C4-2B (cell line): ENCODE data around the gene MYLK4.

Experiments
- ZFX ChIP-seq: fragments of 450-650 bp; IDR thresholded peaks from 2 replicates; pipeline ENCODE4 v1.6.1; 2017
- TF ChIP-seq, protein P1 (sequence below): fragments of 450-650 bp; conservative IDR thresholded peaks from 2 replicates; pipeline ENCODE4 v1.5.1; 2017; ENCODE audit warnings: mild to moderate bottlenecking

GRCh38 chr6:2714111-2714895 lies 36.4 kb downstream of the MYLK4 start:
- TF ChIP-seq, protein P1, sequence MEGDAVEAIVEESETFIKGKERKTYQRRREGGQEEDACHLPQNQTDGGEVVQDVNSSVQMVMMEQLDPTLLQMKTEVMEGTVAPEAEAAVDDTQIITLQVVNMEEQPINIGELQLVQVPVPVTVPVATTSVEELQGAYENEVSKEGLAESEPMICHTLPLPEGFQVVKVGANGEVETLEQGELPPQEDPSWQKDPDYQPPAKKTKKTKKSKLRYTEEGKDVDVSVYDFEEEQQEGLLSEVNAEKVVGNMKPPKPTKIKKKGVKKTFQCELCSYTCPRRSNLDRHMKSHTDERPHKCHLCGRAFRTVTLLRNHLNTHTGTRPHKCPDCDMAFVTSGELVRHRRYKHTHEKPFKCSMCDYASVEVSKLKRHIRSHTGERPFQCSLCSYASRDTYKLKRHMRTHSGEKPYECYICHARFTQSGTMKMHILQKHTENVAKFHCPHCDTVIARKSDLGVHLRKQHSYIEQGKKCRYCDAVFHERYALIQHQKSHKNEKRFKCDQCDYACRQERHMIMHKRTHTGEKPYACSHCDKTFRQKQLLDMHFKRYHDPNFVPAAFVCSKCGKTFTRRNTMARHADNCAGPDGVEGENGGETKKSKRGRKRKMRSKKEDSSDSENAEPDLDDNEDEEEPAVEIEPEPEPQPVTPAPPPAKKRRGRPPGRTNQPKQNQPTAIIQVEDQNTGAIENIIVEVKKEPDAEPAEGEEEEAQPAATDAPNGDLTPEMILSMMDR = no peak; the same call in 1 of the 2 replicates
- no peak for TF ChIP-seq ZFX
